Endothelial cell of umbilical vein (primary cell): ENCODE data around the gene RAD51B.

Source experiments
- CTCF ChIP-seq, 2 donors: IDR thresholded peaks; 1 replicate in 1 of 2; 2 replicates in 1 of 2; pipeline ENCODE4 v1.5.1; 2011; ENCODE audit warnings: low read length in 2 of 2, mild to moderate bottlenecking in 2 of 2, moderate library complexity in 2 of 2, control low read depth in 1 of 2, inconsistent platforms in 1 of 2, low read depth in 1 of 2; ENCODE audit not compliant: insufficient read depth in 1 of 2; ENCODE audit errors: extremely low read depth in 1 of 2
- EZH2 ChIP-seq: IDR thresholded peaks from 2 replicates; pipeline ENCODE4 v1.6.1; 2012; ENCODE audit warnings: borderline replicate concordance, low read depth, mild to moderate bottlenecking, moderate library complexity, low read length, inconsistent platforms; ENCODE audit not compliant: severe bottlenecking
- POLR2A ChIP-seq: IDR thresholded peaks from 2 replicates; pipeline ENCODE4 v1.6.1; 2012; ENCODE audit warnings: low read depth, mild to moderate bottlenecking, control low read depth, low read length
- POLR2AphosphoS5 ChIP-seq: IDR thresholded peaks from 2 replicates; pipeline ENCODE4 v1.6.1; 2012; ENCODE audit warnings: low read depth, mild to moderate bottlenecking, control low read depth, low read length, moderate library complexity; ENCODE audit not compliant: insufficient read depth

GRCh38 chr14:68621400-68622365 lies 802.1 kb downstream of the RAD51B start:
- TF ChIP-seq CTCF (IDR thresholded peaks at IDR 0.05; ENCODE audit: extremely low read depth in 1 of 2, insufficient read depth in 1 of 2, low read depth in 1 of 2, low read length in 2 of 2): no peak
- no peak for TF ChIP-seq POLR2AphosphoS5
- no peak for TF ChIP-seq POLR2A
- TF ChIP-seq EZH2: no peak
